NCI-H82 (cell line): ENCODE measurements around the gene ULBP1.
A peak's percentile ranks its signal among the peaks of the same experiment; 100 is the strongest.
"Not testable (repeated sequence)": the region's sequence is repeated elsewhere in the genome, so short reads cannot be mapped to it uniquely, and the experiment has no call there.

ENCODE experiments used
- DNase-seq: peaks from one replicate; lab custom pipeline; 2025; lab: John Stamatoyannopoulos, UW

ULBP1 gene

GRCh38 chr6:149963462-149964307 is at the start of gene ULBP1:
TSS of gene ULBP1 (plus strand) at chr6:149963943. CDS start at chr6:149964050, 107 bp downstream.
- peak; percentile 75 for DNase-seq

DNA sequence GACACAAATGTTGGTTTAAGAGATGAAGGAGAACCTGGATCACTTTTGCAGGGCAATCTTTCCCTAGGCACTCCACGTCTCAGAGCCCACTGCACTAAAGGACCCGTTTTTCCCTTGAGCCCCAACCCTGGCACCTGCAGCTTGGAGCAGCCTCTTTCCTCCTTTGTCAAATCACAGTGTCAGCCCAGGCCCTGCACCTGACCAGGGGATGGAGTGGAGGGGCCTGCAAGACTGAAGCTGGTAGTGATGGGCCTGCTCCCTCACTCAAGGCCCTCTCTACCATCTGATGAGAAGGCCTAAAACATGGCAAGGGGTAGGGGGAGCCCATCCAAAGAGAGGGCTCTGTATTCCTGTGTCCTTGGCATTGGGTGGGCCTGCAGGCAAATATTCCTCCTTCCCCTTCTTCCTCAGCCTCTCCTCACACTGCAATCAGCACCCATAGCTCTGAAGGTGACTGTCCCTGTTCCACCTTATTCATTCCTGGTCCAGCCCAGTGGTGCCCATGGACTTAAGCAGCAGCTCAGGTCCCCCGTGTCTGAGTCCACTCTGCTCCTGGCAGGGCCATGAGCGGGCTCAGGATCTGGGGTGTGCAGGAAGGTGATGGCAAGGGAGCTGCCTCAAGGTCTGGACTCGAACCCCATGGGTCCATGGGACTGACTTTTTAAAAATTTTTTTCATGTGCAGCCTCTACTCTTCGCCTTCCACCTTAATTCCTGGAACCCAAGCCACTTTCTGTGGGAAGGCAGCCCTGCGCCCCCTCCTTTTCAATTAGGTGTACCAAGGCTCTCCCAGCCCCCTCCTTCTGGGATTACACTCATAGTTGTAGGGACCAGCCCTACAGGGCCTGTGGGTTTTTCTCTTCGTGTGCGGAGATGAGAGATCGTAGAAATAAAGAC is 47.5 kb upstream of the ULBP1 start:
- DNase-seq = no peak

DNA sequence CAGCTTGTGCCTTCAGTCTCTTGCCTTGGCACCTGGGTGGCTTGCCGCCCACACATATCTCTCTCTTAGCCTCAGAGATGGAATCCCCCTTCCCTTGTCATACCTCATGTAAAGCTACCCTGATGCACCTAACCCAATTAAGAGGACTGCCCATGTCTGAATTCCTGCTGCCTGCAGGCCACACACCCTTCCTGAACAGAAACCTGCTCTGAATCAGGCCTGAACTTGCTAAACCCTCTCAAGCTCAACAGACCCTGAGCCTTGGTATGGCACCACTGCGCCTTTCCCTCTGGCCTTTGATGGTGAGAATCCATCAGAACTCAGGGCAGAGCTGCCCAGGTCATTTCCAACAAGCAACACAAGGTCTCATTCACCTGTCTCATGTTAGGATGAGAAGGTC is 46.1 kb upstream of the ULBP1 start:
- no peak for DNase-seq

- no peak for DNase-seq
These were observed 45.4 kb upstream of the ULBP1 start for GRCh38 chr6:149918151-149918905.

- DNase-seq = not testable (repeated sequence)
These were observed 44.5 kb upstream of the ULBP1 start for GRCh38 chr6:149919126-149919833.

DNA sequence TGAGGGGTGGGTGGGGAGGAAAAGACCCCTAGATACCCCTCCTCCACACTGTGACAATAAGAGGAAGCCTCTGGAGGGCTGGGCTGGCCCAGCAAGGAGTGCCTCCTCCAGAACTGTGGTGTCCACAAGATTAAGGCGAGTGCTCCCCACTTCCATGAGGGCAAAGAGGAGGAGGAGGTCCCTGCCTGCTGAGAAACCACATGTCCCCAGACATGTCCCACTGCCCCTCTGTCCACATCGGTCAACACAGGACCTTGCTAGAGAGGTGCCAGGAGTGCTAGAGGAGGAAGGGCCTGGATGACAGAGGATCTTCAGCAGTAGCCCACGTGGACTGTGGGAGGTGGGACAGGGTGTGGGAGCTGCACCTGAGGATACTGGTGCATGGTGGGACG is 43.9 kb upstream of the ULBP1 start:
- no peak for DNase-seq

- no peak for DNase-seq
These were observed 42.4 kb upstream of the ULBP1 start for GRCh38 chr6:149921361-149921760.

DNA sequence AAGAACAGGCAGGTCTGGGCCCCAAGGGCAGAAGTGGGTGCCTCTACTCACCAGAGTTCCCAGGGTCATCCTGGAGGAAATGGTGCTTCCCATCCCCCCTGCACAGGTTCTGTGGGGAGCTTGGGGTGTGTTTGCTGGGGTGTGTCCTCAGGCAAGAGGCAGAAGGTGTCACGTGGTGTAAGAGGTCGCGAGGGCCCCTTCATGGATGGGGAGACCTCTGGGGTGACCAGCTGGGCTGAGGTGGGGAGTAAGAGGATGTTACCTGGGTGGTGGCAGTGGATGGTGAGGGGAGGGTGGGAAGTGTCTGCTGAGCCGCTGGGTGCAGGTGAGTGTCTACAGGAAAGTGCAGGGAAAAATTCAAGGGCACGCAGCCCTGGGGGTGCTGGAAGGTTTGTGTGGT is 41.7 kb upstream of the ULBP1 start:
- DNase-seq = not testable (repeated sequence)

DNA sequence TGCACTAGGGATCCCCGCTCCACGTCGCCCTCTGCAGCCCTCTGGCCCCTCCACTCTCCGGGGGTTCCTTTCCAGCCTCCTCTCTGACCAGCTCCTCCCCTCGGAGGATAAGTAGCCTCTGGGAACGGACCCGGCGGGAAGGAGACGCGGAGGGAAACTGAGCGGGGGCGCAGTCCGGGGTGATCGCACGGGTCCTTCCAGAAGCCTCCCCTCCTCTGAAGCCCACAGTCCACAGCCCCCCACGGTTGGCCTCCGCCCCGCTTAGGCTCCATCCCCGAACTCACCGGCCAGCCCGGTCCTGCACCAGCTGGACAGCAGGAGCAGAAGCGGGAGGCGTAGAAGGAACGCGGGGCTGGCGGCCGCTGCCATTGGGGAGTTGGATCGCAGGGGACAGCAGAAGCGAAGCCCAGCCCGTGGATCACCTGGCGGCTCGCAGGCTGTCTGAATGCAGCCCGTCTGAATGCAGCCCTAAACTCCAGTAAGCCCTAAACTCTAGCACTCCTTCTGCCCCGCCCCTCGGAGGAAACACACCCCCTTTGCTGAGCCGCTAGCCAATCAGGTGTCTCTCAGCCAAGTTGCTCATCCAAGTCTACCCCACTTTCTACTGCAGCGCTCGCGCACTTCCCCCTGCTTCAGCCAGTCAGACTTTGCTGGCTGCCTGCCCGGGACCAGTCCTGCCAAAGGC is 41.0 kb upstream of the ULBP1 start, which contains the start of gene RAET1G:
TSS of gene RAET1G (minus strand) at position 480 of the 685 bp plus-strand sequence. CDS start at position 369, 111 bp downstream.
- DNase-seq = peak; percentile 75

- no peak for DNase-seq
These were observed 40.3 kb upstream of the ULBP1 start for GRCh38 chr6:149923327-149923986.

- DNase-seq = no peak
These were observed 39.4 kb upstream of the ULBP1 start for GRCh38 chr6:149924206-149924932.

- DNase-seq = no peak
These were observed 38.9 kb upstream of the ULBP1 start for GRCh38 chr6:149924933-149925252.

GRCh38 chr6:149925253-149925973 is 38.3 kb upstream of the ULBP1 start:
- no peak for DNase-seq

GRCh38 chr6:149925974-149926777 is 37.6 kb upstream of the ULBP1 start:
- peak; percentile 91 for DNase-seq

DNA sequence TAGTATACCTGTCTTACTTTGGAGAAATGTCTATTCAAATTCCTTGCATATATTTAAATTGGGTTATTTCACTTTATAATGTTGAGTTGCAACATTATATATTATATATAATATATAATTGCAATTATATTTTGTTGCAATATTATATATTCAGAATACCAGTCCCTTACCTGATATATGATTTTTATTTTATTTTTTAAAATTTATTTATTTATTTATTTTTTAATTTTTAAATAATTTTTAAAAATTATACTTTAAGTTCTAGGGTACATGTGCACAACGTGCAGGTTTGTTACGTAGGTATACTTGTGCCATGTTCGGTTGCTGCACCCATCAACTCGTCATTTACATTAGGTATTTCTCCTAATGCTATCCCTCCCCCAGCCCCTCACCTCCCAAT is 36.7 kb upstream of the ULBP1 start:
- not testable (repeated sequence) for DNase-seq

DNA sequence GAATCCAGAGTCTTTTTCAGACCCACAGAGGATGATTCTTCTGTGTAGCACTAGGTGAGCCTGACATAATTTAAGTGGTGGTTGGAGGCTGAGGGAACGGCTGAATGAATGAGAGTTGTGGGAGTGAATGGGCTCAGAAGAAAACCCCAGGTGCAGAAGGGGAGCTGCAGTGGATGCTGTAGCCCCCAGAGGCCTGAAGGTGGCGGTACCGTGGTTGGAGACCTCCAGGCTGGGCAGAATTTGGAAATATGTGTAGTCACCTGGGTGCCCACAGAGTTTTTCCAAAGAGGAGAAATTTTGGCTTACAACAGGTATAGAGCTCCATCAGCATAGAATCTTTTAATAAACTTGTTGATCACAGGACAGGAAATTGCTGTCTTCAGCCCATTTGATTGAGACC is 34.3 kb upstream of the ULBP1 start:
- peak; percentile 13 for DNase-seq

DNA sequence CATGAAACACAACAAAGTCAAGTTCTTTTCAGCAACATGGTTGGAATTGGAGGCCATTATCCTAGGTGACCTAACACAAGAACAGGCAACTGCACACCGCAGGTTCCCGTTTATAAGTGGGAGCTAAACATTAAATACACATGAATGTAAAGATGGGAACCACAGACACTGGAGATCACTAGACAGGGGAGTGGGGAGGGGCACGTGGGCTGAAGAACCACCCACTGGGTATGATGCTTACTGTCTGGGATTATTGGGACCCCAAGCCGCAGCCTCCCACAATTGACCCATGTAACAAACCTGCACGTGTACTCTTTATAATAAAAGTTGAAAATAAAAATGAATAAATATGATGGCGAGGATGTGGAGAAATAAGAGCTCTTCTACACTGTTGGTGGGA is 32.2 kb upstream of the ULBP1 start:
- DNase-seq = no peak

DNA sequence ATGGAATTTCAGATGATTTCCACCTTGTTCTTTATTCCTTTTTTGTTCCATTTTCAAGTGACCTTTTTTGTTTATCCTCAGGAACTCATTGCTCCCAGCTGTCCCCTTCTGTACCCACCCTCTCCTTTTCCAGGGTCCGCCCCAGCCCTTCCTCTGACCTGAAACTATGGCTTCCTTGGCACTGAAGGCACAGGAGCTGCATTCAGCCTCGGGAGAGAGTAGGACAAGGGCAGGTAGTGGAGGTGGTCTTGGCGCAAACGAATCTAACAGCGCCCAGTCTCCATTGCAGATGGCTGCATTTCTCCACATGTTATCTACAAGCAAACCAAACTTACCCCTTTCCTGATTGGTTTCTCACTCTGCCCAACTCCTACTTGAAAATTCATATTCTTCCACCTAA is 30.7 kb upstream of the ULBP1 start:
- no peak for DNase-seq
